Lower leg skin (tissue), 3 donors: ENCODE data around the gene CTNNBL1.

Source experiments
- CTCF ChIP-seq, 3 donors: fragments of 450-650 bp; IDR thresholded peaks; one replicate each; pipeline ENCODE4 v1.5.1; 2016; ENCODE audit warnings: antibody characterized with exemption in 3 of 3, mild to moderate bottlenecking in 3 of 3, moderate library complexity in 2 of 3
- POLR2A ChIP-seq, 2 donors: fragments of 450-650 bp; IDR thresholded peaks; one replicate each; pipeline ENCODE4 v1.6.1; 2016 to 2017; ENCODE audit warnings: antibody characterized with exemption in 2 of 2, mild to moderate bottlenecking in 1 of 2, moderate library complexity in 1 of 2

GRCh38 chr20:37838769-37839431 lies 145.1 kb downstream of the CTNNBL1 start:
- no peak for TF ChIP-seq CTCF (IDR thresholded peaks at IDR 0.05)
- TF ChIP-seq POLR2A (IDR thresholded peaks at IDR 0.05) = no peak
